K562 (cell line): ENCODE data around the gene DENND1A. TPM values are rescaled to one million over a fixed set of nuclear protein-coding genes. Genes with fewer than 3 reads are reported as not detected.
A peak's percentile ranks its signal among the peaks of the same experiment; 100 is the strongest.

Experiments
- ATAC-seq: fragments of 200-7000 bp; cut with Tn5 transposase; 3 replicates; pipeline ENCODE4 v1.9.1; 2020; ENCODE audit warnings: moderate library complexity
- BruUV-seq: library from RNA; stranded (reverse); fragments of 400-500 nt; replicated peaks from 2 replicates; lab custom pipeline; 2021; lab: Mats Ljungman, UMichigan
- CTCF ChIA-PET: fragments of 300-600 bp; formaldehyde crosslinking; extraction: SDS; loops from one replicate; lab custom pipeline; 2021; ENCODE audit warnings: low intra/inter-chr PET ratio; lab: Yijun Ruan, JAX
- POLR2A ChIA-PET: fragments of 300-600, 350-650 bp; sonication (Branson Sonifier 250); formaldehyde crosslinking; extraction: SDS; loops from one replicate; lab custom pipeline; 2021; ENCODE audit warnings: antibody characterized with exemption, inconsistent platforms; lab: Yijun Ruan, JAX
- DNase-seq, 4 experiments: peaks; one replicate each; pipeline versions ENCODE4 v3.0.0 to v3.0.0-alpha.2; 2011 to 2018; ENCODE audit warnings: low spot score in 3 of 4, mixed read lengths in 3 of 4; ENCODE audit errors: extremely low read depth in 1 of 4
- FAIRE-seq: peaks from 2 replicates; lab custom pipeline; 2011; peaks lifted over from hg19 to GRCh38; lab: Jason Lieb, UNC
- H2AFZ ChIP-seq: 2 replicates; pipeline ENCODE4 v1.6.0; 2011; ENCODE audit warnings: low read depth, low read length, control low read depth, inconsistent platforms
- H3K27ac ChIP-seq: fragments of 200-600 bp; 3 replicates; pipeline ENCODE4 v1.8.0; 2011; ENCODE audit warnings: low read depth, mild to moderate bottlenecking, control low read depth, inconsistent platforms, low read length, moderate library complexity, mixed read lengths; ENCODE audit errors: extremely low read depth
- H3K27me3 ChIP-seq, 2 experiments: fragments of 300-600 bp in 1 of 2; 2 replicates in 1 of 2; 3 replicates in 1 of 2; pipeline versions ENCODE4 v1.6.0 to v1.8.0; 2011; ENCODE audit warnings: inconsistent platforms in 2 of 2, low read length in 2 of 2, mild to moderate bottlenecking in 1 of 2, mixed read lengths in 1 of 2, moderate library complexity in 1 of 2; ENCODE audit not compliant: control insufficient read depth in 2 of 2, insufficient read depth in 2 of 2
- H3K36me3 ChIP-seq: fragments of 300-600 bp; 3 replicates; pipeline ENCODE4 v1.8.0; 2011; ENCODE audit warnings: mild to moderate bottlenecking, low read length, inconsistent platforms; ENCODE audit not compliant: control insufficient read depth, insufficient read depth
- H3K4me1 ChIP-seq, 2 experiments: fragments of 200-600 bp in 1 of 2; replicated peaks in 1 of 2; 2 replicates in 1 of 2; 3 replicates in 1 of 2; pipeline versions ENCODE4 v1.5.1 to v1.8.0; 2011; ENCODE audit warnings: inconsistent platforms in 2 of 2, low read length in 2 of 2, mild to moderate bottlenecking in 1 of 2, mixed read lengths in 1 of 2, moderate library complexity in 1 of 2; ENCODE audit not compliant: control insufficient read depth in 2 of 2, insufficient read depth in 2 of 2
- H3K4me2 ChIP-seq: 2 replicates; pipeline ENCODE4 v1.6.1; 2011; ENCODE audit warnings: low read length, control low read depth, inconsistent platforms, mixed read lengths; ENCODE audit not compliant: insufficient read depth
- H3K4me3 ChIP-seq: fragments of 200-600 bp; sonication (generic), shearing (Covaris generic); 2 replicates; pipeline ENCODE4 v1.5.1; 2016; ENCODE audit warnings: control low read depth, inconsistent platforms
- H3K79me2 ChIP-seq: fragments of 200-600 bp; 3 replicates; pipeline ENCODE4 v1.8.0; 2011; ENCODE audit warnings: low read length, inconsistent platforms; ENCODE audit not compliant: control insufficient read depth, insufficient read depth
- H3K9ac ChIP-seq, 2 experiments: 2 replicates each; pipeline versions ENCODE4 v1.6.0 to v1.6.1; 2011; ENCODE audit warnings: low read depth in 2 of 2, low read length in 2 of 2, control low read depth in 1 of 2, inconsistent platforms in 1 of 2, mild to moderate bottlenecking in 1 of 2, mixed read lengths in 1 of 2; ENCODE audit not compliant: insufficient read depth in 1 of 2
- H3K9me1 ChIP-seq: one replicate; pipeline ENCODE4 v1.6.0; 2011; ENCODE audit warnings: inconsistent platforms, mild to moderate bottlenecking, low read length, moderate library complexity; ENCODE audit not compliant: control insufficient read depth, insufficient read depth
- H3K9me3 ChIP-seq: replicated peaks from 2 replicates; pipeline ENCODE4 v1.5.1; 2011; ENCODE audit warnings: low read depth, low read length, inconsistent platforms; ENCODE audit not compliant: control insufficient read depth, insufficient read depth
- H4K20me1 ChIP-seq: replicated peaks from 2 replicates; pipeline ENCODE4 v1.6.1; 2011; ENCODE audit warnings: low read length, inconsistent platforms, mixed read lengths; ENCODE audit not compliant: control insufficient read depth, insufficient read depth
- POLR2G ChIP-seq: fragments of 200-400 bp; formaldehyde crosslinking; IDR thresholded peaks from 2 replicates; pipeline ENCODE4 v1.6.1; 2017; ENCODE audit warnings: low read depth, mild to moderate bottlenecking, antibody characterized with exemption, low read length, moderate library complexity
- WGBS: fragments of 100-300 bp; shearing (Covaris generic); methylation state at CpG from one replicate; pipeline ENCODE4 v1.1.6; 2016; ENCODE audit warnings: low coverage, mixed read lengths; ENCODE audit not compliant: insufficient coverage; ENCODE audit errors: missing lambda C conversion rate; 5-methylcytosine and 5-hydroxymethylcytosine counted together
- in situ Hi-C: fragments of 300-500 bp; cut with MboI; formaldehyde crosslinking; loops from 4 replicates; pipeline ENCODE4 v1.15.0; 2018; ENCODE audit warnings: inconsistent platforms, mixed read lengths
- intact Hi-C: fragments of 100-400 bp; cut with micrococcal nuclease; formaldehyde crosslinking; loops from 2 replicates; pipeline ENCODE4 v1.14.2; 2022
- polyA plus RNA-seq, 8 experiments: library from polyadenylated mRNA; depleted of rRNA in 4 of 8; stranded (reverse) in 5 of 8; unstranded in 3 of 8; fragments of >200 nt; fragmentation: Nextera tagmentation in 2 of 8; fragmentation: Illumina TruSeq in 1 of 8; extraction: Ambion mirVana in 2 of 8; extraction: Trizol in 1 of 8; gene quantifications; 2 replicates each; pipeline versions ENCODE4 v1.2.1 to v1.2.3, GENCODE V29; 2011 to 2014; ENCODE audit warnings: inconsistent platforms in 1 of 8, missing spikeins in 1 of 8
- total RNA-seq, 7 experiments: library from RNA; depleted of rRNA in 6 of 7; stranded (reverse); fragments of >200 nt in 6 of 7; fragmentation: Illumina TruSeq in 2 of 7; extraction: Trizol in 2 of 7; gene quantifications; 2 replicates each; pipeline versions ENCODE4 v1.2.1 to v1.2.3, GENCODE V29; 2011 to 2021; ENCODE audit warnings: low replicate concordance in 1 of 7
- TF ChIP-seq, protein P1 (sequence below): fragments of 250-450 bp; sonication (Bioruptor Pico); IDR thresholded peaks from 2 replicates; pipeline ENCODE4 v1.8.0; 2022; ENCODE audit warnings: moderate library complexity, mild to moderate bottlenecking, inconsistent platforms

DENND1A gene
- total and polyA plus RNA-seq, 9 of the 15 experiments (the other 6 are each of a cell fraction or from before 2014, with no cell fraction given) = 7.6 to 29.5 (median 15.7) TPM

DNA sequence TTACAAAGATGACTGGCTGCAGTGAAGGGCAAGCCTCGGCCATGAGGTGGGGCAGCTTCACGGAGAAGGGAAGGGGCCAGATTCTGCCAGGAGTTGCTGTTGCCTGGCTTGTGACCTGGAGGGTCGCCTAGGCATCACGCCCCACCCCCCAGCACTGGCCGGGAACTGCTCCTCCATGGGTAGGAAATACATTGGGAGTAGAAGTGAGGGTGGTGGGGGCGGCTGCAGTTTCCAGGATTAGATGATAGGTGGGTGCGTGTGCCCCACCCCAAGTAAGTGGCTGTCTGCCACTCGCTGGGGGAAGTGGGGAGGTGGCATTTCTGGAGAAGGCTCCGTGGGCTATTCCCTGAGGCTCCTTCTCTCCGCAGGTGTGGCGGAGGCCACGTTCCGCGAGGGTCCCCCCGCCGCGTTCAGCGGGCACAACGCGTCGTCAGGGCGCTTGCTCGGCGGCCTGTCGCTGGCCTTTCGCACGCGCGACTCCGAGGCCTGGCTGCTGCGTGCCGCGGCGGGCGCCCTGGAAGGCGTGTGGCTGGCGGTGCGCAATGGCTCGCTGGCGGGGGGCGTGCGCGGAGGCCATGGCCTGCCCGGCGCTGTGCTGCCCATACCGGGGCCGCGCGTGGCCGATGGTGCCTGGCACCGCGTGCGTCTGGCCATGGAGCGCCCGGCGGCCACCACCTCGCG is 557.0 kb downstream of the DENND1A start:
- BruUV-seq = no TSS peak
- Histone ChIP-seq H3K4me2 (no peak overlapping the region), H3K4me3 (no peak overlapping the region), H3K9me1 (peaks cover 4% of the 10 kb centered on the region), H3K79me2 (no peaks in the 10 kb centered on the region), H3K36me3 (no peaks in the 10 kb centered on the region), H3K27me3 (no peaks in the 10 kb centered on the region), H4K20me1 (no peaks in the 10 kb centered on the region; the same call in 1 of the 2 replicates), H3K9me3 (no peaks in the 10 kb centered on the region), H3K27ac (no peak overlapping the region), H2AFZ (no peak overlapping the region), H3K4me1 (peaks cover 16 to 75% of the 10 kb centered on the region in 2 experiments), H3K9ac (no peak overlapping the region)
- ChIA-PET CTCF (no interaction called here), POLR2A (interaction anchor here (0.7 kb wide), 1 partner anchor 42 kb away, joined by 3 read pairs; no protein-coding TSS in a partner anchor)
- intact Hi-C loops = no loop called here
- TF ChIP-seq POLR2G = peak; percentile 12; the same call in 1 of the 2 replicates
- TF ChIP-seq, protein P1, sequence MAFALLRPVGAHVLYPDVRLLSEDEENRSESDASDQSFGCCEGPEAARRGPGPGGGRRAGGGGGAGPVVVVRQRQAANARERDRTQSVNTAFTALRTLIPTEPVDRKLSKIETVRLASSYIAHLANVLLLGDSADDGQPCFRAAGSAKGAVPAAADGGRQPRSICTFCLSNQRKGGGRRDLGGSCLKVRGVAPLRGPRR (CRISPR knock-in tag) = no peak
- no peak for DNase-seq
- 86% methylated on average over 33 of the region's 58 CpGs for WGBS
- in situ Hi-C loops = no loop called here
- no peak for ATAC-seq
- no peak for FAIRE-seq
